GM19193 (cell line): ENCODE results near the gene DND1.

ENCODE experiments used
- POLR2A ChIP-seq: IDR thresholded peaks from 4 replicates; pipeline ENCODE4 v1.6.1; 2011; ENCODE audit not compliant: insufficient read depth, insufficient read length; ENCODE audit errors: extremely low read depth

DND1 gene

GRCh38 chr5:140674211-140674610 is 835 bp upstream of the DND1 start:
- no peak for TF ChIP-seq POLR2A

DNA sequence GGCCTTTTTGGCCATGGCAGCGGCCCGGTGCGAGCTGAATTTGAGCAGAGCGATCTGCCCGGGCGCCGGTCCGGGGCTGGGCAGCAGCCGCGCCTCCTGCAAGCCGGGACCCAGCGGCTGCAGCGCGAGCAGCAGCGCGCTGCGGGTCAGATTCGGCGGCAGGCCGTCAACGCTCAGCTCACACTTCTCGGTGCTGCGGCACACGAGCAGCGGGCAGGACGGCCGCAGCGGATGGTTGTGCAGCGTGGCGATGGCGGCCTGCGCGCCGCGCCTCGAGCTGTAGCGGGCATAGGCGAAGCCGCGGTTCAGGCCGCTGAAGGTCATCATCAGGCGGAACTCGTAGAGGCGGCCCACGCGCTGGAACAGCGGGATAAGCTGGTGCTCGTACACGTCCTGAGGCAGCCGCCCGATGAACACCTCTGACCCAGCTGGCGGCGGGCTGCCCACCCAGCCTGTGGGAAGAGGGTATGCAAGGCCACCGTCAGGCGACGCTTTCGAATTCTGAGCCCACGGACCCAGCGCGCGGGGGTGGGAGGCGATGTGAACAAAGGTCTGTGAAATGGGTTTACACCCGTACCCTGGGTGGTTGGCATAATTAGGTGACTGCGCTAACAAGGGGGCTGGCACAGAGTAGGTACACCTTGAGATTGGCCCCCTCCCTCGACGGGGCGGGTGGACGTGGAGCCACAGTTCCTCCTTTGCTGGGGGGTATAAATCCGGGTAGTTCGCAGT is 755 bp downstream of the DND1 start:
- peak; percentile 17 for TF ChIP-seq POLR2A

- TF ChIP-seq POLR2A, result no peak
Measured at GRCh38 chr5:140671472-140672125, 1.8 kb downstream of the DND1 start.

DNA sequence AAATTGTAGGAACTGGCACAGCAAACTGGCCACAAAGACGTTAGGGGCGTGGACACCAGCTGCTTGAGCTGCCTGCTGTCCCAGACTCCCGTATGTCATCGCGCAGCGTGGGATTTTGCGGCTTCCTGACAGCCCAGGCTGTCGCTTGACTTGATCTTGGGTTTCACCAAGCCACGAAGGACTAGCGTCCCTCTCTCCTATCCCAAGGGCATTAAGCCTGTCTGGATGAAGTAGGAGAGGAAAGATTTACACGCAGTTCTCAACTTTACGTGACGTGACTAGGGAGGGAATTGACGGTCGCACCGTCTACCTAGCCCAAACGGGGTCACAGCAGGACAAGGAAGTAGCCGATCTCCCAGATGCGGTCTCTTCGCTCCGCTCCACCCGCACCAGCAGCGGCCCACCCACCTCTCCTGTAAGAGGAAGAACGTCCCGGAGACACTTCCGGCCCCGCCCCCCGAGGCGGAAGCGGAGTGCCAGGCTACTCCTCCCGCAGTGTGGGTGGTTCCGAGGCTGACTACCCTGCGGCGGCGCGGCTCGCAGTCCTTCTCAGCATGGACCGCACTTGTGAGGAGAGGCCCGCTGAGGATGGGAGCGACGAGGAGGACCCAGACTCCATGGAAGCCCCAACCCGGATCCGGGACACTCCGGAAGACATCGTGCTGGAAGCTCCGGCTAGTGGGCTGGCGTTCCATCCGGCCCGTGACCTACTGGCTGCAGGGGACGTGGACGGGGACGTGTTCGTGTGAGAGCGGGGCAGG is 8.8 kb downstream of the DND1 start, which contains the start of gene WDR55:
WDR55 (plus strand) TSS at position 546 of the 761 bp plus-strand sequence; CDS start at position 555, 9 bp downstream.
- peak; percentile 88 for TF ChIP-seq POLR2A

DNA sequence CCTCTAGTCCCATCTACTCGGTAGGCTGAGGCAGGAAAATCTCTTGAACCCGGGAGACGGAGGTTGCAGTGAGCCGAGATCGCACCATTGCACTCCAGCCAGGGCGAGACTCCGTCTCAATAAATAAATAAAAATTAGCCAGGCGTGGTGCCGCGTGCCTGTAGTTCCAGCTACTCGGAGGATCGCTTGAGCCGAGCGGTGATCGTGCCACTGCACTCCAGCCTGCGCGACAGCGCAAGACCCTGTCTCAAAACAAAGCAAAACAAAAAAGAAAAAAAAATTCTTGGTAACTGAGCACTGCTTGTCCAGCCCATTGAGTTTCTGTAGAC is 9.4 kb downstream of the DND1 start:
- no peak for TF ChIP-seq POLR2A

DNA sequence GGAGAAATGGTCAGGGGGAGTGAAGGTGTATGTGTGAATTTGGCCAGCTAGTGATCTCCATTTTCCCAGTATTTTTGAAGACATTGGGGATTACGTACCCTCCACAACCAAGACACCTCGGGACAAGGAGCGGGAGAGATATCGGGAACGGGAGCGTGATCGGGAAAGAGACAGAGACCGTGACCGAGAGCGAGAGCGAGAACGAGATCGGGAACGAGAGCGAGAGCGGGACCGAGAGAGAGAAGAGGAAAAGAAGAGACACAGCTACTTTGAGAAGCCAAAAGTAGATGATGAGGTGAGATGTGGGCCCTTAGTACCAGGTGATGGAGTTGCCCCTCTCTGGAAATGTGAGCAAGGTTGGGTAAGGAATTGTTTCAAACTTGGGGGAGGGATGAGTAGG is 14.5 kb downstream of the DND1 start:
- no peak for TF ChIP-seq POLR2A

- no peak for TF ChIP-seq POLR2A
Measured at GRCh38 chr5:140647042-140647419, 26.3 kb downstream of the DND1 start.

GRCh38 chr5:140642718-140643117 is 30.7 kb downstream of the DND1 start:
- no peak for TF ChIP-seq POLR2A

DNA sequence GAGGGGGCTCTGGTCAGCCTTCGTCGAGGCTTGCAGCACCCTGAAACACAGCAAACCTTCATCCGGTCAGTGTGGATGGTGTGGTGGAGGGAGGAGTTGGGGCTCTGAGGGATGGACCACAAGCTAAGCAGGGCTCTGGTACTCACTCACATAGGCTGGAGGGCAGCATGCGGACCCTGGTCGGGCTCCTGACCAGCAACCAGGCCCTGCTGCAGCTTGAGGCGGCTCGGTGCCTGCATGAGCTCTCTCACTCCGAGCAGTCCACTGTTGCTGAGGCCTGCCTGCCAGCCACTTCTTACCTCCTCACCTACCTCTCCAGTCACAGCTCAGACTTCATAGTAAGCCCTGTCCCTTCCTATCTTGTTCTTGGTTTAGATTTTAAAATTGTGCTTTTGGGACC is 31.7 kb downstream of the DND1 start:
- no peak for TF ChIP-seq POLR2A

- peak; percentile 82 for TF ChIP-seq POLR2A
Measured at GRCh38 chr5:140639148-140639981, 34.0 kb downstream of the DND1 start, which contains the start of gene TMCO6. TSS of gene TMCO6 (plus strand) at chr5:140639451. CDS start at chr5:140639528, 77 bp downstream.

DNA sequence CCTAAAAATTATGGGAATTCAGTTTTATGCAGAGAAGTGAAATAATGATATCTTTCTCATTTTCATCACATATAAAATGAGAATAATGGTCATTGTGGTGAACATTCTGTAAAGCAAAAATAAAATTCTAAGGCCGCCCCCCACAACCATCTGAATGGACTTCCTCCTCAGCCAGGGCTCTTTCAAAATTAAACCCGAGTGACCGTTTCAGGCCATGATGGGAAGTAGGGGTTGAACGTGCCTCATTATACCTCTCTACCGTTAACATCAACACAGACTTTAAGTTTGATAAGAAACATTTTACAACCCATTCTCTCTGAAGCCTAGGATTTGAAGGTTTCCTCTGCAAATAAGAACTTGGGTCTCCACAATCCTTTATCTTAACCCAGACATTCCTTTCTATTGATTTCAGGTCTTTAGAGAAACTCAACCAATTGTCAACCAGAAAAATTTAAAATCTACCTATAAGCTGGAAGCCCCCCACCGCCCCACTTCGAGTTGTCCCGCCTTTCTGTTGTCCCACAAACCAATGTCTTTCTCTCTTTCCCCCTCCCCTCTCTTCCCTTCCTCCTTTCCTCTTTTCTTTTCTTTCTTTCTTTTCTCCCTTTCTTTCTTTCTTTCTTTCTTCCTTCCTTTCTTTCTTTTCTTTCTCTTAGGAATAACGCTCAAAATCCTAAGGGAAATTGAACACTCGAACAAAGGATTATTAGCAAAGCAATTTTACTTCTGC is 35.8 kb downstream of the DND1 start:
- TF ChIP-seq POLR2A, result no peak

DNA sequence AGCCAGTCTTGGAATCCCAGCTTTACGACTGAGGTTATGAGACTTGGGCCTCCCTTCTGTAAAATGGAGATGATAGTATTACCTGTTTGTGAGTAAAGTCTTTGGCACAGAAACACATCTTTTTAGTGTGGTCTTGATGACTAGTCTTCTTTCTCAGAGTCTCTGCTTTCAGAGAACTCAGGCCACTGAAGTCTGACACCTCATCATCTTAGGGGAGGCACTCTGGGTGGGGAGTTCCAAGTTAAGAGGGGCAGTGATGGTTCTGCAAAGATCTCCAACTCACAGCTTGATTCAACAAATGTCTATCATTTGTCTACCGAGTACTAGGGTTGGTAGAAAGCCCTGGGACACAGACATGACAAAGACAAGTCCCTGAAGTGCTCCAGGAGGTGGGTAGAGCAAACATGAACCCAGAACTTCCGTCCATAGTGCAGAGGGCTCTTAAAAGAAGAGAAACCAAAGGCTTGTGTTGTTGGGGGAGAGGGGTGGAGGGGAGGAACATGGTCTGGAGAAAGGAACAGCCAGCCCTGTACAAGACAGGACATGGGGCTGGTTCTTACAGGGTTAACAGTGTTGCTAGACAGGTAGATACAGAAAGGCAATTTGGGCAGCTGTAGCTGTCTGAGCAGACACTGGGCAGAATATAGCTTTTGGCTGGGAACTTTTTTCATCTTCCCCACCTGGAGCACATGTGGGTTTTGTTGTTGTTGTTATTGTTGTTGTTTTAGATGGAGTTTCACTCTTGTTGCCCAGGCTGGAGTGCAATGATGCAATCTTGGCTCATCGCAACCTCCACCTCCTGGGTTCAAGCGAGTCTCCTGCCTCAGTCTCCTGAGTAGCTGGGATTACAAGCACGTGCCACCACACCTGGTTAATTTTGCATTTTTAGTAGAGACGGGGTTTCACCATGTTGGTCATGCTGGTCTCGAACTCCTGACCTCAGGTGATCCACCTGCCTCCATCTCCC is 37.8 kb downstream of the DND1 start:
- TF ChIP-seq POLR2A, result no peak

GRCh38 chr5:140634103-140634502 is 39.3 kb downstream of the DND1 start:
- TF ChIP-seq POLR2A, result no peak
